ENCODE data around the gene TEX12. TPM values are rescaled to one million over a fixed set of nuclear protein-coding genes. Genes with fewer than 3 reads are reported as not detected.
"Not testable (repeated sequence)": the region's sequence is repeated elsewhere in the genome, so short reads cannot be mapped to it uniquely, and the experiment has no call there.

Gene TEX12
- total RNA-seq, 1 experiment from 2014 or later, result not detected

DNA sequence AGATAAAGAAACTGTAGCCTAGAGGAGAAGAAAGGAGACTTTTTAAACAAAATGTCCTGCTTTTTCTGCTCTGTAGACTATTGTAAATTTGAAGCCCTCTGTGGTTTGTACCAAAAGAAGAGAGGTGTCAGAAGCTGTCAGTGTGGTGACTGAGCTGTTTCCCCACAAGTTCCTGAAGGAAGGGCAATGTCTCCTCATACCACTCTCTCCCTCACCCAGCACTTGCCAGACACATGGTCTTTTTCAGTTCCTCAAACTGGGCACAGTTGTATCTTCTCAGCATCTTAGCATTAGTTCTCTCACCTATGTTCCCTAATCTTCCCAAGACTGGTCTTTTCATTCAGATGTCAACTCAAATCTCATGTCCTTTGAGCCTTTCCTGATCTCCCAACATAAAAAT is 12.4 kb downstream of the TEX12 start:
- Mint-ChIP-seq H3K9me3 (ENCODE audit: low read depth, unreplicated experiment) (no peaks in the 10 kb centered on the region), H3K36me3 (ENCODE audit: insufficient read depth, unreplicated experiment) (peaks cover 8% of the 10 kb centered on the region), H3K27me3 (ENCODE audit: unreplicated experiment) (no peaks in the 10 kb centered on the region), H3K4me1 (ENCODE audit: low read depth, unreplicated experiment) (peaks cover 20% of the 10 kb centered on the region), H3K4me3 (ENCODE audit: low read depth, unreplicated experiment) (no peak overlapping the region), H3K27ac (ENCODE audit: unreplicated experiment) (no peak overlapping the region)
- DNase-seq, result no peak
- BruUV-seq (replicated peaks), result no TSS peak
- intact Hi-C loops (cut with micrococcal nuclease; ENCODE audit: unreplicated experiment), result no loop called here
- TF ChIP-seq CTCF (IDR thresholded peaks at IDR 0.05; ENCODE audit: unreplicated experiment), result no peak
- CTCF ChIA-PET, result no interaction called here

GRCh38 chr11:112182867-112183266 is 15.7 kb downstream of the TEX12 start:
- CTCF ChIA-PET, result no interaction called here
- Mint-ChIP-seq H3K4me3 (ENCODE audit: low read depth, unreplicated experiment) (no peak overlapping the region), H3K9me3 (ENCODE audit: low read depth, unreplicated experiment) (no peaks in the 10 kb centered on the region), H3K36me3 (ENCODE audit: insufficient read depth, unreplicated experiment) (no peaks in the 10 kb centered on the region), H3K27ac (ENCODE audit: unreplicated experiment) (no peak overlapping the region), H3K4me1 (ENCODE audit: low read depth, unreplicated experiment) (peaks cover 13% of the 10 kb centered on the region), H3K27me3 (ENCODE audit: unreplicated experiment) (no peaks in the 10 kb centered on the region)
- intact Hi-C loops (cut with micrococcal nuclease; ENCODE audit: unreplicated experiment), result no loop called here
- DNase-seq, result no peak
- no TSS peak for BruUV-seq (replicated peaks)
- TF ChIP-seq CTCF (IDR thresholded peaks at IDR 0.05; ENCODE audit: unreplicated experiment), result no peak

- Mint-ChIP-seq H3K36me3 (ENCODE audit: insufficient read depth, unreplicated experiment) (no peaks in the 10 kb centered on the region), H3K27ac (ENCODE audit: unreplicated experiment) (no peak overlapping the region), H3K9me3 (ENCODE audit: low read depth, unreplicated experiment) (no peaks in the 10 kb centered on the region), H3K27me3 (ENCODE audit: unreplicated experiment) (no peaks in the 10 kb centered on the region), H3K4me1 (ENCODE audit: low read depth, unreplicated experiment) (no peaks in the 10 kb centered on the region), H3K4me3 (ENCODE audit: low read depth, unreplicated experiment) (no peak overlapping the region)
- DNase-seq, result no peak
- BruUV-seq (replicated peaks), result no TSS peak
- intact Hi-C loops (cut with micrococcal nuclease; ENCODE audit: unreplicated experiment), result no loop called here
- CTCF ChIA-PET, result no interaction called here
- no peak for TF ChIP-seq CTCF (IDR thresholded peaks at IDR 0.05; ENCODE audit: unreplicated experiment)
Measured at GRCh38 chr11:112185883-112186282, 18.7 kb downstream of the TEX12 start.

- CTCF ChIA-PET, result no interaction called here
- intact Hi-C loops (cut with micrococcal nuclease; ENCODE audit: unreplicated experiment), result no loop called here
- H3K9me3 Mint-ChIP-seq (ENCODE audit: low read depth, unreplicated experiment), result no peaks in the 10 kb centered on the region
- no peaks in the 10 kb centered on the region for H3K36me3 Mint-ChIP-seq (ENCODE audit: insufficient read depth, unreplicated experiment)
- no peak overlapping the region for H3K4me3 Mint-ChIP-seq (ENCODE audit: low read depth, unreplicated experiment)
- DNase-seq, result no peak
- H3K27me3 Mint-ChIP-seq (ENCODE audit: unreplicated experiment), result no peaks in the 10 kb centered on the region
- no TSS peak for BruUV-seq (replicated peaks)
- no peaks in the 10 kb centered on the region for H3K4me1 Mint-ChIP-seq (ENCODE audit: low read depth, unreplicated experiment)
- no peak for TF ChIP-seq CTCF (IDR thresholded peaks at IDR 0.05; ENCODE audit: unreplicated experiment)
- no peak overlapping the region for H3K27ac Mint-ChIP-seq (ENCODE audit: unreplicated experiment)
Measured at GRCh38 chr11:112186304-112186703, 19.1 kb downstream of the TEX12 start.

DNA sequence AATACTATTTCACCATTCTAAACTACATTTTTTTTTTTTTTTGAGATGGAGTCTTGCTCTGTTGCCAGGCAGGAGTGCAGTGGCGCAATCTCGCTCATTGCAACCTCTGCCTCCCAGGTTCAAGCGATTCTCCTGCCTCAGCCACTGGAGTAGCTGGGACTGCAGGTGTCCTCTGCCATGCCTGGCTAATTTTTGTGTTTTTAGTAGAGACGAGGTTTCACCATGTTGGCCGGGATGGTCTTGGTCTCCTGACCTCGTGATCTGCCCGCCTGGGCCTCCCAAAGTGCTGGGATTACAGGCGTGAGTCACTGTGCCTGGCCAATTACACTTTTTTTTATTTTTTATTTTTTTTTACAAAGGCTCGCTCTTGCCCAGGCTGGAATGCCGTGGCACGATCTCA is 27.9 kb downstream of the TEX12 start:
- H3K27me3 Mint-ChIP-seq (ENCODE audit: unreplicated experiment); DNase-seq; H3K4me1 Mint-ChIP-seq (ENCODE audit: low read depth, unreplicated experiment); intact Hi-C loops (cut with micrococcal nuclease; ENCODE audit: unreplicated experiment); H3K9me3 Mint-ChIP-seq (ENCODE audit: low read depth, unreplicated experiment); H3K27ac Mint-ChIP-seq (ENCODE audit: unreplicated experiment); H3K36me3 Mint-ChIP-seq (ENCODE audit: insufficient read depth, unreplicated experiment); BruUV-seq (replicated peaks); H3K4me3 Mint-ChIP-seq (ENCODE audit: low read depth, unreplicated experiment): not testable (repeated sequence)
- CTCF ChIA-PET, result interaction anchor here (0.7 kb wide), 1 partner anchor 426 kb away, joined by 4 read pairs; no protein-coding TSS in a partner anchor

All from Calu3 (cell line).